Measurements from ENCODE around the gene ECE1. TPM values are rescaled to one million over a fixed set of nuclear protein-coding genes. Genes with fewer than 3 reads are reported as not detected.

The ECE1 gene
- total and polyA plus RNA-seq, 10 of the 15 experiments (the other 5 are each of a cell fraction or from before 2014, with no cell fraction given) = 0.97 to 81.0 (median 37.0) TPM

DNA sequence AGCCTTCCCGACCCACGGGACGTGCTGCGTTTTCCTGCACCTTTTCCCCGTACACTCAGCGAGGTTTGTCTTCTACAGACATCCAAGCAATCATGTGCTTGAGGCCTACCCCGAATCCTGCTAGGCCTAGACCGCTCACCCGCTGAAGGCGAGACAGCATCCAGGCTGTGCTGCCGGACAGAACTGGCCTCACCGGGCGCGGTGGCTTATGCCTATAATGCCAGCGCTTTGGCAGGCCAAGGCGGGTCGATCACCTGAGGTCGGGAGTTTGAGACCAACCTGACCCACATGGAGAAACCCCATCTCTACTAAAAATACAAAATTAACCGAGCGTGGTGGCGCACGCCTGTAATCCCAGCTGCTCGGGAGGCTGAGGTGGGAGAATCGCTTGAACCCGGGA lies 54.1 kb downstream of the ECE1 start (continued):
- no peak for TF ChIP-seq WRNIP1 (IDR thresholded peaks at IDR 0.05; ENCODE audit: borderline replicate concordance, low read depth, low read length)
- no peak for TF ChIP-seq PRDM15 (CRISPR knock-in tag; IDR thresholded peaks at IDR 0.05)

DNA sequence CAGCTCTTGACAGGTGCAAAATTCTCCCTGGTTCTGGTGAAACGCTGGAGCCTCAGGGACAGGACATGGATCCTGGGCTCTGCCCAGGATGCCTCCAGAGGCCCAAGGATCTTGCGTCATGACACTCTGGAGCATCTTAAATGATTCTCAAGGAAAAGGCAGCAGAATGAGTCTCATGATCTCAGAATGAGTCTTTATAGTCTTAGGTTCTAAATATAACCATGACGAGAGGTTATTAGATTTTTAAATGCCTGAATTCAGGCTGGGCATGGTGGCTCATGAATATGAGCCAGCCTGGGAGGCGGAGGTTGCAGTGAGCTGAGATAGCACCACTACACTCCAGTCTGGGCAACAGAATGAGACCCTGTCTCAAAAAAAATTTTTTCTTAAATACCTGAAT lies 55.5 kb downstream of the ECE1 start:
- H3K4me1 ChIP-seq (ENCODE audit: control insufficient read depth, insufficient read depth, low read length) = no peaks in the 10 kb centered on the region
- no peak for TF ChIP-seq YBX1 (IDR thresholded peaks at IDR 0.05)
- no peak for TF ChIP-seq RB1 (IDR thresholded peaks at IDR 0.05; ENCODE audit: borderline replicate concordance)
- no peak for TF ChIP-seq NR2F1 (conservative IDR thresholded peaks at IDR 0.05)
- no peak for TF ChIP-seq ZNF217 (IDR thresholded peaks at IDR 0.05)
- no peak for TF ChIP-seq ASH2L (IDR thresholded peaks at IDR 0.05; ENCODE audit: borderline replicate concordance, low read depth)
- TF ChIP-seq POLR2AphosphoS2 (IDR thresholded peaks at IDR 0.05; ENCODE audit: low read depth, low read length) = no peak
- no peak for TF ChIP-seq E2F8 (IDR thresholded peaks at IDR 0.05; ENCODE audit: low read depth, partially characterized antibody)
- no peak for TF ChIP-seq IKZF1 (conservative IDR thresholded peaks at IDR 0.05)
- TF ChIP-seq POLR2AphosphoS5 (IDR thresholded peaks at IDR 0.05; ENCODE audit: low read length) = no peak
- no peak for TF ChIP-seq EP300 (IDR thresholded peaks at IDR 0.05; ENCODE audit: borderline replicate concordance in 1 of 2, control insufficient read depth in 1 of 2, low read depth in 2 of 2, low read length in 2 of 2)
- BruUV-seq (replicated peaks) = no TSS peak
- POLR2A ChIA-PET = no interaction called here
- H3K4me3 ChIP-seq = no peak overlapping the region
- H3K9me3 ChIP-seq (replicated peaks; ENCODE audit: control insufficient read depth, insufficient read depth, low read length) = no peaks in the 10 kb centered on the region
- 73% methylated on average over 4 of the region's 4 CpGs for WGBS (ENCODE audit: insufficient coverage, insufficient replicate concordance, low lambda C conversion rate, missing lambda C conversion rate)
- ATAC-seq (no peak), DNase-seq (ENCODE audit: low read depth, low spot score) (no peak), FAIRE-seq (no peak)
- in situ Hi-C loops (cut with MboI) (loop anchor here (5.0 kb wide), 1 partner anchor 133 kb away; no protein-coding TSS in a partner anchor), intact Hi-C loops (cut with micrococcal nuclease; ENCODE audit: unreplicated experiment) (no loop called here)
- H3K27me3 ChIP-seq (replicated peaks in 1 of 2; ENCODE audit: control insufficient read depth in 2 of 2, insufficient read depth in 2 of 2, low read length in 1 of 2) = no peaks in the 10 kb centered on the region
- H3K36me3 ChIP-seq (ENCODE audit: control insufficient read depth in 2 of 2, insufficient read depth in 2 of 2, low read length in 1 of 2) = peaks cover 2 to 14% of the 10 kb centered on the region in 2 experiments; a peak in 2 of 4 replicates
- no peaks in the 10 kb centered on the region for H3K79me2 ChIP-seq (ENCODE audit: control insufficient read depth, insufficient read depth, low read length)
- no peak overlapping the region for H2AFZ ChIP-seq (ENCODE audit: control insufficient read depth, low read depth, low read length)
- no peak overlapping the region for H3K27ac ChIP-seq (ENCODE audit: control insufficient read depth, insufficient read depth)
- SMC1A ChIA-PET (ENCODE audit: uncharacterized antibody, unreplicated experiment) = interaction anchor here (4.6 to 4.8 kb wide), 2 partner anchors 130 to 134 kb away, joined by 27 to 38 read pairs; no protein-coding TSS in a partner anchor
- RAD21 ChIA-PET (ENCODE audit: unreplicated experiment) = interaction anchor here (0.8 to 4.5 kb wide), 3 partner anchors 20 to 135 kb away, joined by 3 to 48 read pairs (median 14); no protein-coding TSS in a partner anchor
- CTCF ChIA-PET = interaction anchor here (3.5 to 5.4 kb wide), 4 partner anchors 17 to 133 kb away, joined by 22 to 171 read pairs (median 30); no protein-coding TSS in a partner anchor
- H3K4me2 ChIP-seq (ENCODE audit: control insufficient read depth, insufficient read depth) = no peak overlapping the region
- H4K20me1 ChIP-seq (ENCODE audit: control insufficient read depth, insufficient read depth) = no peaks in the 10 kb centered on the region
- H3K9ac ChIP-seq (ENCODE audit: control insufficient read depth, insufficient read depth, low read length) = no peak overlapping the region

Measured in GM12878 (cell line).